Right atrium auricular region (tissue), 2 donors: ENCODE results near the gene EME1. TPM values are rescaled to one million over a fixed set of nuclear protein-coding genes. Genes with fewer than 3 reads are reported as not detected.

ENCODE experiments used
- DNase-seq: peaks from one replicate; pipeline ENCODE4 v3.0.0-alpha.2; 2019; ENCODE audit warnings: low spot score
- H3K27ac ChIP-seq, 2 donors: fragments of 200-600 bp; sonication (generic); 1 replicate in 1 of 2; 2 replicates in 1 of 2; pipeline ENCODE4 v1.5.1; 2016 to 2019
- H3K27me3 ChIP-seq, 2 donors: fragments of 200-600 bp; sonication (generic); one replicate each; pipeline versions ENCODE4 v1.5.1 to v1.6.0; 2017 to 2019
- H3K36me3 ChIP-seq: fragments of 200-600 bp; sonication (generic); one replicate; pipeline ENCODE4 v1.5.1; 2016
- H3K4me1 ChIP-seq, 2 donors: fragments of 200-600 bp; sonication (generic); one replicate each; pipeline versions ENCODE4 v1.5.1 to v1.6.0; 2017 to 2019
- H3K4me3 ChIP-seq, 2 donors: fragments of 200-600 bp; sonication (generic); 1 replicate in 1 of 2; 2 replicates in 1 of 2; pipeline ENCODE4 v1.5.1; 2017 to 2019; ENCODE audit warnings: mild to moderate bottlenecking in 1 of 2, moderate library complexity in 1 of 2
- H3K9me3 ChIP-seq, 2 donors: fragments of 200-600 bp; sonication (generic); one replicate each; pipeline ENCODE4 v1.5.1; 2019
- total RNA-seq, 2 donors: library from RNA; depleted of rRNA; stranded (reverse); fragments of >200 nt; gene quantifications; one replicate each; pipeline ENCODE4 v1.1.0, GENCODE V29; 2016
- TF ChIP-seq, protein P1 (sequence below), 2 donors: fragments of 200-600 bp; sonication (generic); IDR thresholded peaks; one replicate each; pipeline ENCODE4 v1.5.1; 2019; ENCODE audit warnings: antibody characterized with exemption in 2 of 2

Gene EME1
- total RNA-seq, 2 donors from 2014 or later = 0.33 TPM; not detected in 1

DNA sequence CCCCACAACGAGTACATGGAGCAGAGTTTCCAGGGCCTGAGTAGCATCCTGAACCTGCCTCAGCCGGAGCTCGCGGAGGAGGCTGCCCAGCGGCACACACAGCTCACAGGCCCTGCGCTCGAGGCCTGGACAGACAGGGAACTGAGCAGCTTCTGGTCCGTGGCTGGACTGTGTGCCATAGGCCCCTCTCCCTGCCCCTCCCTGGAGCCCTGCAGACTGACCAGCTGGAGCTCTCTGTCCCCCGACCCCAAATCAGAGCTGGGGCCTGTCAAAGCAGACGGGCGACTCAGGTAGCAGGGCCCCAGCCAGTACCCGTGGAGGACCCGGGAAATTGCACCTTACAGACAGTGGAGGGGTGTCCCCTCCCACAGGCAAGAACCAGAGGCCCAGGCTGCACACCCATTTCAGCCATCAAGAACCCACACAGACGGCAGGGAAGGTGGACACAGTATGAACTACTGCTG lies 13.0 kb upstream of the EME1 start:
- no peak for DNase-seq
- Histone ChIP-seq H3K4me1 (peaks cover 0 to 17% of the 10 kb centered on the region in 2 donors), H3K27ac (no peak overlapping the region), H3K27me3 (no peaks in the 10 kb centered on the region), H3K4me3 (no peak overlapping the region), H3K36me3 (peaks cover 40% of the 10 kb centered on the region), H3K9me3 (no peaks in the 10 kb centered on the region)
- TF ChIP-seq, protein P1, sequence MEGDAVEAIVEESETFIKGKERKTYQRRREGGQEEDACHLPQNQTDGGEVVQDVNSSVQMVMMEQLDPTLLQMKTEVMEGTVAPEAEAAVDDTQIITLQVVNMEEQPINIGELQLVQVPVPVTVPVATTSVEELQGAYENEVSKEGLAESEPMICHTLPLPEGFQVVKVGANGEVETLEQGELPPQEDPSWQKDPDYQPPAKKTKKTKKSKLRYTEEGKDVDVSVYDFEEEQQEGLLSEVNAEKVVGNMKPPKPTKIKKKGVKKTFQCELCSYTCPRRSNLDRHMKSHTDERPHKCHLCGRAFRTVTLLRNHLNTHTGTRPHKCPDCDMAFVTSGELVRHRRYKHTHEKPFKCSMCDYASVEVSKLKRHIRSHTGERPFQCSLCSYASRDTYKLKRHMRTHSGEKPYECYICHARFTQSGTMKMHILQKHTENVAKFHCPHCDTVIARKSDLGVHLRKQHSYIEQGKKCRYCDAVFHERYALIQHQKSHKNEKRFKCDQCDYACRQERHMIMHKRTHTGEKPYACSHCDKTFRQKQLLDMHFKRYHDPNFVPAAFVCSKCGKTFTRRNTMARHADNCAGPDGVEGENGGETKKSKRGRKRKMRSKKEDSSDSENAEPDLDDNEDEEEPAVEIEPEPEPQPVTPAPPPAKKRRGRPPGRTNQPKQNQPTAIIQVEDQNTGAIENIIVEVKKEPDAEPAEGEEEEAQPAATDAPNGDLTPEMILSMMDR (IDR thresholded peaks at IDR 0.05) = no peak

DNA sequence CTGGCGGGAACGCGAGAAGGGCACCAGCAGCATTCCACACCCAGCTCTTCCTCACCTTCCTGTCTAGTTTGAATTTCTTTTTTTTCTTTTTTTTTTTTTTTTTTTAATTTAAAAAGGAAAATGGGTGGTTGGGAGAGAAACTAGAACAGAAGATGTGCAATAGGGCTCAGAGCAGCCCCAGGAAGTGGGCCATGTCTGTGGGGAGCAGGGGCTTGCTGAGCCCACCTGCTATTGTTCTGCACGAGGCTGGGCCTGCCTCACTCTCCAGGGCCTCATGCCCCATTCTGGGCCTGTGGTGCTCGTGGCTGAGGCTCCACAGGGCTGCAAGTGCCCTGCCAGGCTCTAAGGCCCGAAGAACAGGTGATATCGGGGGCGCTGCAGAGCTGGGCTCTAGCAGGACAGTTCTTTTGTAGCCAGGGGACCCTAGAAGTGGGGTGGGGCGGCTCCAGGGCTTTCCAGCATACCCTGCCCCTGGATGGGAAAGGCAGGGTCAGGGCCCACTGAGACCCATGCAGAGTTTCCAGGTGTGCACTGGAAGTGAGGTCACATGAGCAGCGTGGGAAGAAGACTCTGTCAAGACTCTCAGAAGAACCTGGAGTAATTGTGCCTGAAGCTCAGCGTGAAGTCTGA lies 12.4 kb upstream of the EME1 start:
- no peaks in the 10 kb centered on the region for H3K9me3 ChIP-seq
- TF ChIP-seq, protein P1 (IDR thresholded peaks at IDR 0.05) = no peak
- H3K4me3 ChIP-seq = no peak overlapping the region
- DNase-seq = no peak
- no peaks in the 10 kb centered on the region for H3K27me3 ChIP-seq
- peaks cover 35% of the 10 kb centered on the region for H3K36me3 ChIP-seq
- peaks cover 0 to 17% of the 10 kb centered on the region in 2 donors for H3K4me1 ChIP-seq
- H3K27ac ChIP-seq = no peak overlapping the region

DNA sequence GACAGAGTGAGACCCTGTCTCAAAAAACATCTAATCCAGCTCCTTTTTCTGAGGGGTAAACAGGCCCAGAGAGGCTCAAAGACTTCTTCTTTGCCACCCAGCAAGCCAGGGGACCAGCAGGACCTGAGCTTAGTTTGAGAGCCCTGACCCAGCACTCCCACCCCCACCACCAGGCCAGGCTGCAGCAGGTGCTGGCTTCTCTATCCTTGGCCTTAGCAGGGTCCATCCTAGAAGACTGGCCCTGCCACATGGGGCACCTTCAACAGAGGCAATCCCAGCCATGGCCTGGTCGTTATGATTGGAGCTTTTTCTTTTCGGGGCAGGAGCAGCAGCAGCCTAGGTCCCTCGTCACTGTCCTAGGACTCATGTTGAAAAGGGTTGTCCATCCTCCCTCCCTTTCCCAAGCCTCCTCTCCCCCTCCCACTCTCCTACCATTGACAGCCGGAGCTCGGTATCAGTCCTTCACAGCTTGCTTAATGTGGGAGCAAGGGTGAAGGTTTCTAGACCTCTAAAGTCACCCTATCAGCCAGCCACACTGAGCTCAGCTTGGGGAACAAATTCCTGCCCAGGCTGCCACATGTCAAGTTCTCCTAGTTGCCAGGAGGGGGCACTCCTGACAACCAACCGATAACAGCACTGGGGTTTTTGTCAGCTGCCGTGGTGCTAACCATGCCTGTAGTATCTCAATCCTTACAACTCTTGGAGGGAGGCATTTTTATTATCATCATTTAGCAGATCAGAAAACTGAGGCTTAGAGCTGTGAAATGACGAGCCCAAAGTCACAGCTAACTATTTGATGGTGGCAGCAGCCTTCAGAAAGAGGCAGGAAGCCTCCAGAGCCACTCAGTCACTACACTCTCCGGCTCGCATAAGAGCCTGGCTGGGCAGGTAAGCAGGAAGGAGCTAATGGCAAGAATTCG lies 11.2 kb upstream of the EME1 start:
- Histone ChIP-seq H3K27me3 (no peaks in the 10 kb centered on the region), H3K27ac (no peak overlapping the region), H3K36me3 (peaks cover 31% of the 10 kb centered on the region), H3K4me3 (no peak overlapping the region), H3K9me3 (no peaks in the 10 kb centered on the region), H3K4me1 (peaks cover 0 to 17% of the 10 kb centered on the region in 2 donors)
- peak; percentile 78 for DNase-seq
- TF ChIP-seq, protein P1 (IDR thresholded peaks at IDR 0.05) = peak; percentile 55 to 80

DNA sequence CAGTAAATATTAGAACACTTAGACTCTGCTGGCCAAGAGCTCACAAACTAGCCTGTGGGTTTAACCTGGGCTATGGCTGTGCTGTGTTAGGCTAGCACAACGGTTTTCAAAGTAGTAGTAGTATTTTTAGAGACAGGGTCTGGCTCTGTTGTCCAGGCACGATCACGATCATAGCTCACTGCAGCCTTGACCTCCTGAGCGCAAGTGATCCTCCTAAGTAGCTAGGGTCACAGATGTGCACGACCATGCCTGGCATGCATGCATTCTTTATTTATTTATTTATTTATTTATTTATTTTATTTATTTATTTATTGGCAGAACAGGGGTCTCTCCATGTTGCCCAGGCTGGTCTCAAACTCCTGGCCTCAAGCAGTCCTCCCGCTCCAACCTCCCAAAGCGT lies 10.4 kb upstream of the EME1 start:
- H3K9me3 ChIP-seq = no peaks in the 10 kb centered on the region
- peaks cover 32% of the 10 kb centered on the region for H3K36me3 ChIP-seq
- H3K27ac ChIP-seq = no peak overlapping the region
- H3K27me3 ChIP-seq = no peaks in the 10 kb centered on the region
- peaks cover 0 to 17% of the 10 kb centered on the region in 2 donors for H3K4me1 ChIP-seq
- TF ChIP-seq, protein P1 (IDR thresholded peaks at IDR 0.05) = no peak
- no peak overlapping the region for H3K4me3 ChIP-seq
- no peak for DNase-seq

DNA sequence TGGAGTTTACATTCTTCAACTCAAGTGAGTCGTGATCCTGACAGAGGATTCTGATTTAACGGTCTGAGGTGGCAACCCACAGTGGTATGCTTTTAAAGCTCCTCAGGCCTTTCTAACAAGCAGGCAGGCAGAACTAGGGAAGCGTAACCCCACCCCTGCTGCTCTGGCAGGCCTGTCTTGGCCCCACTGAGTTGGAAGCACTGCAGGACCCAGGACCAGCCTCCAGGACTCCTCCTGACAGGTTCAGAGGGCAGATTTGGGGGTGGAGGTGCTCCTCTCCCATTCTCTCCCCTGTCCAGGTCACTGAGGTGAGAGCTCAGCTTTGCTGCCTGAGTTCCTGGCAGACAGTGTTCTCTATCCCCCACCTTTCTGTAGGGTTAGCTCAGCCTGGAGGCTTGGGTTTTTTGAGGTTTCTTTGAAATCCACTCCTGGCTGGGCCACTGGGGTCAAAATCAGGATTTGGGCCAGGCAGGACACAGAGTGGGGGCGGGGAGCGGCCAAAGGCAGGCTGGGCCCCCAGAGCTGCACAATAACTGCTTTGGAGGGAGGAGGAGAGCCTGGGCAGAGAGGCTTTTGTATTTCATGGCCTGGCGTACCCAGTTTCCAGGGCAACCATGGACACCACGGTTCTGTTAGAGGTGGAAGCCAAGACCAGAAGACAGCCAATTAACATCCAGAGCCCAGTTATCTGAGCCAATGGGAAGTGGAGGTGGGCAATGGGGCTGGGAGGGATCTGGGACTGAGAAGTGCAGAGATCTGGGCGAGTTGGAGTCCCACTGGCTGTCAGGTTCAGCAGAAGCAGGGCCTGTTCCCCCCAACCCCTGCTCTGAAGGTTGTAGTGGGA lies 9.6 kb upstream of the EME1 start:
- no peak overlapping the region for H3K27ac ChIP-seq
- DNase-seq = no peak
- no peaks in the 10 kb centered on the region for H3K27me3 ChIP-seq
- peaks cover 35% of the 10 kb centered on the region for H3K36me3 ChIP-seq
- TF ChIP-seq, protein P1 (IDR thresholded peaks at IDR 0.05) = no peak
- peaks cover 0 to 17% of the 10 kb centered on the region in 2 donors for H3K4me1 ChIP-seq
- H3K9me3 ChIP-seq = no peaks in the 10 kb centered on the region
- no peak overlapping the region for H3K4me3 ChIP-seq
